Spleen (tissue), 11 donors: ENCODE measurements around the gene MATK. TPM values are rescaled to one million over a fixed set of nuclear protein-coding genes. Genes with fewer than 3 reads are reported as not detected.

Source experiments
- DNase-seq: peaks from one replicate; pipeline ENCODE4 v3.0.0-alpha.2; 2020
- H3K27ac ChIP-seq, 8 donors: fragments of 200-600 bp; sonication (generic) in 7 of 8; 1 replicate in 4 of 8; 2 replicates in 4 of 8; pipeline versions ENCODE4 v1.5.0 to v1.8.0; 2016 to 2021; ENCODE audit warnings: inconsistent platforms in 4 of 8, mild to moderate bottlenecking in 4 of 8, moderate library complexity in 1 of 8
- H3K27me3 ChIP-seq, 7 donors: fragments of 200-600 bp; sonication (generic) in 6 of 7; replicated peaks in 1 of 7; 1 replicate in 4 of 7; 2 replicates in 3 of 7; pipeline versions ENCODE4 v1.5.0 to v1.8.0; 2016 to 2021; ENCODE audit warnings: inconsistent platforms in 3 of 7, mild to moderate bottlenecking in 1 of 7
- H3K36me3 ChIP-seq, 6 donors: fragments of 200-600 bp; sonication (generic) in 5 of 6; 1 replicate in 4 of 6; 2 replicates in 2 of 6; pipeline versions ENCODE4 v1.5.0 to v1.8.0; 2016 to 2021; ENCODE audit warnings: inconsistent platforms in 2 of 6
- H3K4me1 ChIP-seq, 6 donors: fragments of 200-600 bp; sonication (generic) in 5 of 6; 1 replicate in 3 of 6; 2 replicates in 3 of 6; pipeline versions ENCODE4 v1.5.0 to v1.8.0; 2016 to 2021; ENCODE audit warnings: inconsistent platforms in 3 of 6
- H3K4me3 ChIP-seq, 8 donors: fragments of 200-600 bp; sonication (generic) in 7 of 8; 1 replicate in 4 of 8; 2 replicates in 4 of 8; pipeline versions ENCODE4 v1.5.0 to v1.8.0; 2016 to 2021; ENCODE audit warnings: inconsistent platforms in 4 of 8, mild to moderate bottlenecking in 4 of 8, moderate library complexity in 2 of 8
- H3K9me3 ChIP-seq, 8 donors: fragments of 200-600 bp; sonication (generic) in 7 of 8; 1 replicate in 4 of 8; 2 replicates in 4 of 8; pipeline versions ENCODE4 v1.5.0 to v1.8.0; 2016 to 2021; ENCODE audit warnings: inconsistent platforms in 4 of 8
- POLR2A ChIP-seq, 3 donors: fragments of 450-650 bp; IDR thresholded peaks; one replicate each; pipeline ENCODE4 v1.5.1; 2017; ENCODE audit warnings: antibody characterized with exemption in 3 of 3, mild to moderate bottlenecking in 1 of 3
- POLR2AphosphoS5 ChIP-seq, 3 donors: sonication (generic); formaldehyde crosslinking; IDR thresholded peaks; one replicate each; pipeline ENCODE4 v1.5.1; 2017; ENCODE audit warnings: antibody characterized with exemption in 3 of 3
- WGBS, 5 donors: extraction: QIAGEN DNeasy Blood & Tissue Kit in 3 of 5; methylation state at CpG; one replicate each; pipeline versions ENCODE4 v1.1.5 to v1.1.7; 2013 to 2018; 5-methylcytosine and 5-hydroxymethylcytosine counted together
- intact Hi-C: fragments of 100-400 bp; cut with DNase I; formaldehyde crosslinking; loops from one replicate; pipeline ENCODE4 v1.15.0; 2023; ENCODE audit warnings: low total_unique reads
- polyA plus RNA-seq, 3 donors: library from polyadenylated mRNA; stranded (reverse); fragments of 200-250 nt; gene quantifications; one replicate each; pipeline ENCODE4 v1.2.1, GENCODE V29; 2013
- small RNA-seq, 4 donors: library from RNA; depleted of rRNA; stranded (forward); fragments of <200 nt; gene quantifications; one replicate each; pipeline ENCODE3, GENCODE V24; 2016
- total RNA-seq, 7 donors: library from RNA; depleted of rRNA in 3 of 7; stranded (reverse); fragments of >200 nt in 3 of 7; fragmentation: NEBNext Ultra II Directional in 4 of 7; extraction: Animal tissue kit (Norgen Biotek cat#: 25700) in 4 of 7; gene quantifications; one replicate each; pipeline versions ENCODE4 v1.1.0 to v1.2.1, GENCODE V29; 2016 to 2021
- TF ChIP-seq, protein P1 (sequence below), 11 experiments: fragments of 200-600 bp in 7 of 11; fragments of 450-650 bp in 4 of 11; sonication (generic) in 4 of 11; IDR thresholded peaks in 8 of 11; conservative IDR thresholded peaks in 3 of 11; 1 replicate in 7 of 11; 2 replicates in 4 of 11; pipeline versions ENCODE4 v1.4.0 to v1.8.0; 2016 to 2021; ENCODE audit warnings: antibody characterized with exemption in 11 of 11, inconsistent platforms in 4 of 11, mild to moderate bottlenecking in 1 of 11
- donor health status: healthy with polysubstance abuse.
- donor health status: DM: no; HTN: no; CAD: no; lungs with moderate emphysema.
- donor health status: DM: no; HTN: no; CAD: no.
- donor health status: Bipolar disorder and iron deficiency.
- donor health status: healthy.
- donor health status: DM: no; HTN: no; CAD: no.
- donor health status: DM: yes; HTN: yes; CAD: no.

MATK gene
- total and polyA plus RNA-seq, 10 donors = 8.1 to 22.6 (median 16.6) TPM

DNA sequence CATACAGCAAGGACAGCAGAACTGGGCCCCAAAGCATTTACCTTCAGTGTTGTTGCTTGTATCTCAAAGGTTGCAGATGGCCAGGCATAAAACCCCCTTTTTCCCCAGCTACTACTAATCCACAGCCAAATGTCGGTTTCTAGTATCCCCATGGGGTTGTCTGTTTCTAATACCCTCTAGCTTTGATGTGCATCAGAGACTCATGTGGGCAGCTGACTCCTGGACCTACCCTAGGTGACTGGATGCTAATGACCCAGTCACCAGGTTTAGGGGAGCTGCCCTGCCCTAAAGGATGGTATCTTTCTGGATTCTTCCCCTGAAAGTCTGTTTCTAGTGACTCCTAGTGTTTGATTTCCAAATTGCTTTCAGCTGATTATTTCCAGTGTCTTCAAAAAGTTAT, 54.1 kb downstream of the MATK start:
- intact Hi-C loops = no loop called here
- no peak for DNase-seq
- Histone ChIP-seq H3K9me3 (no peaks in the 10 kb centered on the region), H3K4me3 (no peak overlapping the region), H3K27me3 (peaks cover 0 to 9% (median 0%) of the 10 kb centered on the region in 7 donors), H3K27ac (no peak overlapping the region), H3K36me3 (peaks cover 0 to 6% (median 0%) of the 10 kb centered on the region in 6 donors), H3K4me1 (no peaks in the 10 kb centered on the region)
- 80 to 93% (median 89%) methylated on average over 1 of the region's 1 CpG for WGBS, 5 donors
- TF ChIP-seq POLR2AphosphoS5 (IDR thresholded peaks at IDR 0.05) = no peak
- TF ChIP-seq, protein P1, sequence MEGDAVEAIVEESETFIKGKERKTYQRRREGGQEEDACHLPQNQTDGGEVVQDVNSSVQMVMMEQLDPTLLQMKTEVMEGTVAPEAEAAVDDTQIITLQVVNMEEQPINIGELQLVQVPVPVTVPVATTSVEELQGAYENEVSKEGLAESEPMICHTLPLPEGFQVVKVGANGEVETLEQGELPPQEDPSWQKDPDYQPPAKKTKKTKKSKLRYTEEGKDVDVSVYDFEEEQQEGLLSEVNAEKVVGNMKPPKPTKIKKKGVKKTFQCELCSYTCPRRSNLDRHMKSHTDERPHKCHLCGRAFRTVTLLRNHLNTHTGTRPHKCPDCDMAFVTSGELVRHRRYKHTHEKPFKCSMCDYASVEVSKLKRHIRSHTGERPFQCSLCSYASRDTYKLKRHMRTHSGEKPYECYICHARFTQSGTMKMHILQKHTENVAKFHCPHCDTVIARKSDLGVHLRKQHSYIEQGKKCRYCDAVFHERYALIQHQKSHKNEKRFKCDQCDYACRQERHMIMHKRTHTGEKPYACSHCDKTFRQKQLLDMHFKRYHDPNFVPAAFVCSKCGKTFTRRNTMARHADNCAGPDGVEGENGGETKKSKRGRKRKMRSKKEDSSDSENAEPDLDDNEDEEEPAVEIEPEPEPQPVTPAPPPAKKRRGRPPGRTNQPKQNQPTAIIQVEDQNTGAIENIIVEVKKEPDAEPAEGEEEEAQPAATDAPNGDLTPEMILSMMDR (IDR thresholded peaks at IDR 0.05 in 8 of 11, conservative IDR thresholded peaks at IDR 0.05 in 3 of 11) = no peak
- TF ChIP-seq POLR2A (IDR thresholded peaks at IDR 0.05) = no peak

DNA sequence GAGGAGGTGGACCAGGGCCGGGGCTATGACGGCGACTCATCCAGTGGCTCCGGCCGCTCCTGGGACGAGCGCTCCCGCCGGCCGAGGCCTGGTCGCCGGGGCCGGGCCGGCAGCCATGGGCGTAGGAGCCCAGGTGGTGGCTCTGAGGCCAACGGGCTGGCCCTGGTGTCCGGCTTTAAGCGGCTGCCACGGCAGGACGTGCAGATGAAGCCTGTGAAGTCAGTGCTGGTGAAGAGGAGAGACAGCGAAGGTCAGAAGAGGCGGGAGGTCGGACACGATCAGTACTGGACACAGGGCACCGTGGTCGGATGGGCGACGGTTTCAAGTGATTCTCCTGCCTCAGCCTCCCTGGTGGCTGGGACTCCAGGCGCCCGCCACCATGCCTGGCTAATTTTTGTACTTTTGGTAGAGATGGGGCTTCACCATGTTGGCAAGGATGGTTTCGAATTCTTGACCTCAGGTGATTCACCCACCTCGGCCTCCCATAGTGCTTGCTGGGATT, 55.7 kb downstream of the MATK start:
- intact Hi-C loops = no loop called here
- peaks cover 0 to 9% (median 0%) of the 10 kb centered on the region in 7 donors for H3K27me3 ChIP-seq
- 93 to 96% (median 94%) methylated on average over 30 to 32 of the region's 32 CpGs for WGBS, 5 donors
- no peaks in the 10 kb centered on the region for H3K9me3 ChIP-seq
- TF ChIP-seq POLR2A (IDR thresholded peaks at IDR 0.05) = no peak
- no peak for TF ChIP-seq POLR2AphosphoS5 (IDR thresholded peaks at IDR 0.05)
- TF ChIP-seq, protein P1 (IDR thresholded peaks at IDR 0.05 in 8 of 11, conservative IDR thresholded peaks at IDR 0.05 in 3 of 11) = no peak
- H3K36me3 ChIP-seq = peaks cover 0 to 3% (median 0%) of the 10 kb centered on the region in 6 donors
- H3K4me1 ChIP-seq = no peaks in the 10 kb centered on the region
- DNase-seq = no peak
- no peak overlapping the region for H3K27ac ChIP-seq
- H3K4me3 ChIP-seq = no peak overlapping the region

Small RNA genes lying within 50 kb of the gene (small RNA-seq; reads per million reads assigned to genes)
- gene AC005777.1 = 0 reads per million in 4 donors

Other genes with a start within 250 kb of the MATK start
- gene TEKTIP1, start 247.2 kb downstream of the MATK start, total RNA-seq = 1 to 10 TPM in 6 of 7 donors, not detected in 1; 2.7 to 7.4 (median 4.8) TPM
- gene TEKTIP1, start 247.2 kb downstream of the MATK start, polyA plus RNA-seq = 1 to 10 TPM; 1.2 to 1.5 (median 1.2) TPM
- 100 to 1,000 TPM in 3 of 7 donors, 10 to 100 TPM in 4; 62.8 to 131 (median 98.6) TPM for gene MFSD12, start 228.8 kb downstream of the MATK start, total RNA-seq
- gene MFSD12, start 228.8 kb downstream of the MATK start, polyA plus RNA-seq = 10 to 100 TPM; 31.0 to 63.9 (median 37.6) TPM
- 10 to 100 TPM; 49.4 to 74.1 (median 62.8) TPM for gene HMG20B, start 213.4 kb downstream of the MATK start, total RNA-seq
- 10 to 100 TPM; 52.4 to 82.2 (median 71.4) TPM for gene HMG20B, start 213.4 kb downstream of the MATK start, polyA plus RNA-seq
- gene GIPC3, start 200.9 kb downstream of the MATK start, total RNA-seq = 1 to 10 TPM; 3.4 to 9.2 (median 5.4) TPM
- gene GIPC3, start 200.9 kb downstream of the MATK start, polyA plus RNA-seq = 1 to 10 TPM in 1 of 3 donors, under 1 TPM in 2; 0.80 to 2.3 (median 0.96) TPM
- 10 to 100 TPM in 5 of 7 donors, 1 to 10 TPM in 2; 8.7 to 16.1 (median 11.6) TPM for gene TBXA2R, start 179.5 kb downstream of the MATK start, total RNA-seq
- gene TBXA2R, start 179.5 kb downstream of the MATK start, polyA plus RNA-seq = 1 to 10 TPM; 2.1 to 4.4 (median 3.8) TPM
- 10 to 100 TPM; 18.9 to 27.1 (median 25.7) TPM for gene CACTIN, start 159.6 kb downstream of the MATK start, total RNA-seq
- 10 to 100 TPM; 10.8 to 21.1 (median 12.0) TPM for gene CACTIN, start 159.6 kb downstream of the MATK start, polyA plus RNA-seq
- 10 to 100 TPM; 30.2 to 41.9 (median 38.8) TPM for gene PIP5K1C, start 85.9 kb downstream of the MATK start, total RNA-seq
- gene PIP5K1C, start 85.9 kb downstream of the MATK start, polyA plus RNA-seq = 10 to 100 TPM in 1 of 3 donors, 1 to 10 TPM in 2; 6.2 to 21.4 (median 7.6) TPM
- 1 to 10 TPM in 6 of 7 donors, under 1 TPM in 1; 0.75 to 9.0 (median 2.5) TPM for gene TJP3, start 78.0 kb downstream of the MATK start, total RNA-seq
- 1 to 10 TPM in 2 of 3 donors, under 1 TPM in 1; 0.39 to 1.1 (median 1.1) TPM for gene TJP3, start 78.0 kb downstream of the MATK start, polyA plus RNA-seq
- gene APBA3, start 24.7 kb downstream of the MATK start, total RNA-seq = 10 to 100 TPM; 28.8 to 37.1 (median 34.3) TPM
- gene APBA3, start 24.7 kb downstream of the MATK start, polyA plus RNA-seq = 10 to 100 TPM; 17.1 to 30.8 (median 17.5) TPM
- gene MRPL54, start 23.7 kb downstream of the MATK start, total RNA-seq = 10 to 100 TPM; 38.7 to 66.2 (median 48.2) TPM
- 100 to 1,000 TPM; 128 to 157 (median 140) TPM for gene MRPL54, start 23.7 kb downstream of the MATK start, polyA plus RNA-seq
- gene RAX2, start 14.2 kb downstream of the MATK start, total RNA-seq = not detected
- gene RAX2, start 14.2 kb downstream of the MATK start, polyA plus RNA-seq = not detected
- under 1 TPM in 4 of 7 donors, not detected in 3; 0.13 to 0.92 (median 0.47) TPM for gene ZFR2, start 82.7 kb upstream of the MATK start, total RNA-seq
- under 1 TPM; 0.11 to 0.43 (median 0.26) TPM for gene ZFR2, start 82.7 kb upstream of the MATK start, polyA plus RNA-seq
- not detected for gene ATCAY, start 94.3 kb upstream of the MATK start, total RNA-seq
- not detected for gene ATCAY, start 94.3 kb upstream of the MATK start, polyA plus RNA-seq
- not detected for gene NMRK2, start 146.7 kb upstream of the MATK start, total RNA-seq
- gene NMRK2, start 146.7 kb upstream of the MATK start, polyA plus RNA-seq = 1 to 10 TPM in 1 of 3 donors, under 1 TPM in 2; 0.29 to 1.5 (median 0.52) TPM
- gene DAPK3, start 184.7 kb upstream of the MATK start, total RNA-seq = 10 to 100 TPM; 37.1 to 49.3 (median 46.7) TPM
- 10 to 100 TPM; 26.5 to 68.8 (median 30.8) TPM for gene DAPK3, start 184.7 kb upstream of the MATK start, polyA plus RNA-seq
- gene EEF2, start 199.1 kb upstream of the MATK start, total RNA-seq = 1,000 to 10,000 TPM; 1,078 to 1,961 (median 1,406) TPM
- 1,000 to 10,000 TPM in 1 of 3 donors, 100 to 1,000 TPM in 2; 565 to 1,281 (median 624) TPM for gene EEF2, start 199.1 kb upstream of the MATK start, polyA plus RNA-seq
- gene PIAS4, start 221.4 kb upstream of the MATK start, total RNA-seq = 10 to 100 TPM; 16.4 to 30.5 (median 29.0) TPM
- gene PIAS4, start 221.4 kb upstream of the MATK start, polyA plus RNA-seq = 10 to 100 TPM in 1 of 3 donors, 1 to 10 TPM in 2; 6.2 to 13.9 (median 6.4) TPM